Lung (tissue), 12 donors: ENCODE results near the gene TMEM8B. TPM values are rescaled to one million over a fixed set of nuclear protein-coding genes. Genes with fewer than 3 reads are reported as not detected.

Experiments
- ATAC-seq: fragments of 200-7000 bp; cut with Tn5 transposase; one replicate; pipeline ENCODE4 v1.9.1; 2020; ENCODE audit warnings: moderate number of reproducible peaks; ENCODE audit not compliant: insufficient read depth, low FRiP score
- DNase-seq, 3 donors: peaks; one replicate each; pipeline ENCODE4 v3.0.0-alpha.2; 2013 to 2017
- H3K27ac ChIP-seq, 2 donors: one replicate each; pipeline ENCODE4 v1.5.1; 2013; ENCODE audit warnings: mild to moderate bottlenecking in 2 of 2, moderate library complexity in 2 of 2, control low read depth in 1 of 2, inconsistent platforms in 1 of 2, low read depth in 1 of 2, low read length in 1 of 2
- H3K27me3 ChIP-seq, 3 donors: one replicate each; pipeline ENCODE4 v1.5.1; 2013; ENCODE audit warnings: low read length in 2 of 3; ENCODE audit not compliant: control insufficient read depth in 3 of 3, insufficient read depth in 3 of 3
- H3K36me3 ChIP-seq, 4 donors: one replicate each; pipeline ENCODE4 v1.5.1; 2013; ENCODE audit warnings: low read length in 4 of 4, mild to moderate bottlenecking in 1 of 4, moderate library complexity in 1 of 4; ENCODE audit not compliant: control insufficient read depth in 4 of 4, insufficient read depth in 4 of 4
- H3K4me1 ChIP-seq, 5 donors: one replicate each; pipeline ENCODE4 v1.5.1; 2013; ENCODE audit warnings: low read length in 5 of 5, mild to moderate bottlenecking in 2 of 5, moderate library complexity in 1 of 5; ENCODE audit not compliant: control insufficient read depth in 5 of 5, insufficient read depth in 5 of 5
- H3K4me3 ChIP-seq: one replicate; pipeline ENCODE4 v1.5.1; 2013; ENCODE audit warnings: mild to moderate bottlenecking, control low read depth, moderate library complexity
- H3K9ac ChIP-seq, 2 donors: one replicate each; pipeline ENCODE4 v1.5.1; 2013; ENCODE audit warnings: low read length in 2 of 2, control low read depth in 1 of 2; ENCODE audit not compliant: insufficient read depth in 1 of 2
- H3K9me3 ChIP-seq, 4 donors: one replicate each; pipeline ENCODE4 v1.5.1; 2013; ENCODE audit warnings: low read length in 3 of 4, mild to moderate bottlenecking in 1 of 4, moderate library complexity in 1 of 4; ENCODE audit not compliant: control insufficient read depth in 4 of 4, insufficient read depth in 3 of 4
- CTCF ChIP-seq: IDR thresholded peaks from 2 replicates; pipeline ENCODE4 v1.5.1; 2012; ENCODE audit warnings: mild to moderate bottlenecking; ENCODE audit errors: control extremely low read depth, extremely low read depth
- WGBS, 2 donors: extraction: QIAGEN DNeasy Blood & Tissue Kit; methylation state at CpG; one replicate each; pipeline ENCODE4 v1.1.7; 2013; 5-methylcytosine and 5-hydroxymethylcytosine counted together
- polyA plus RNA-seq, 2 donors: library from polyadenylated mRNA; stranded (reverse); fragments of 200-250 nt; gene quantifications; one replicate each; pipeline ENCODE4 v1.2.1, GENCODE V29; 2013
- total RNA-seq, 2 donors: library from RNA; depleted of rRNA in 1 of 2; stranded (reverse); fragments of >200 nt in 1 of 2; gene quantifications; one replicate each; pipeline ENCODE4 v1.2.1, GENCODE V29; 2014 to 2021
- donor health status: control.
- donor health status: control.
- donor health status: Bipolar disorder and iron deficiency.
- donor health status: healthy.
- donor health status: DM: yes; HTN: yes; CAD: no.

The TMEM8B gene
- total and polyA plus RNA-seq, 4 donors: 6.3 to 13.1 (median 9.1) TPM

GRCh38 chr9:35798658-35799374 is 30.2 kb upstream of the TMEM8B start:
- H3K27ac ChIP-seq: peak overlapping the region in 1 of 2 donors; percentile 1
- ATAC-seq (no peak), DNase-seq (no peak)
- no peaks in the 10 kb centered on the region for H3K9me3 ChIP-seq
- WGBS, 2 donors: 83 to 96% methylated on average over 4 of the region's 4 CpGs
- no peak overlapping the region for H3K9ac ChIP-seq
- no peak for TF ChIP-seq CTCF
- no peaks in the 10 kb centered on the region for H3K27me3 ChIP-seq
- H3K4me1 ChIP-seq: peaks cover 0 to 8% (median 0%) of the 10 kb centered on the region in 5 donors
- no peak overlapping the region for H3K4me3 ChIP-seq
- H3K36me3 ChIP-seq: peaks cover 0 to 37% (median 19%) of the 10 kb centered on the region in 4 donors

- no peaks in the 10 kb centered on the region for H3K27me3 ChIP-seq
- H3K4me3 ChIP-seq: no peak overlapping the region
- no peak for ATAC-seq
- no peaks in the 10 kb centered on the region for H3K9me3 ChIP-seq
- H3K27ac ChIP-seq: no peak overlapping the region
- no peak overlapping the region for H3K9ac ChIP-seq
- 92 to 99% methylated on average over 7 of the region's 7 CpGs for WGBS, 2 donors
- no peaks in the 10 kb centered on the region for H3K4me1 ChIP-seq
- peaks cover 0 to 48% (median 21%) of the 10 kb centered on the region in 4 donors for H3K36me3 ChIP-seq
- DNase-seq: no peak
- TF ChIP-seq CTCF: no peak
These were observed 28.5 kb upstream of the TMEM8B start for GRCh38 chr9:35800530-35800929.

- no peaks in the 10 kb centered on the region for H3K4me1 ChIP-seq
- H3K27ac ChIP-seq: no peak overlapping the region
- no peak for ATAC-seq
- WGBS, 2 donors: 92 to 93% methylated on average over 13 of the region's 13 CpGs
- H3K27me3 ChIP-seq: no peaks in the 10 kb centered on the region
- no peaks in the 10 kb centered on the region for H3K9me3 ChIP-seq
- no peak for DNase-seq
- no peak overlapping the region for H3K4me3 ChIP-seq
- peaks cover 0 to 53% (median 30%) of the 10 kb centered on the region in 4 donors for H3K36me3 ChIP-seq
- no peak for TF ChIP-seq CTCF
- H3K9ac ChIP-seq: no peak overlapping the region
These were observed 27.5 kb upstream of the TMEM8B start for GRCh38 chr9:35801328-35802128.
